GM03348 (cell line): ENCODE results near the gene C14orf39.

ENCODE experiments used
- DNase-seq: peaks from one replicate; pipeline ENCODE4 v3.0.0; 2012; ENCODE audit warnings: low spot score

C14orf39 gene

GRCh38 chr14:60485598-60486251 is at the start of gene C14orf39:
TSS of gene C14orf39 (minus strand) at chr14:60486063. CDS start at chr14:60485078, 985 bp downstream.
- DNase-seq, result peak; percentile 23

GRCh38 chr14:60532442-60532841 is 46.6 kb upstream of the C14orf39 start:
- no peak for DNase-seq

GRCh38 chr14:60515511-60516289 is 29.8 kb upstream of the C14orf39 start:
- DNase-seq, result peak; percentile 6

GRCh38 chr14:60514741-60515491 is 29.1 kb upstream of the C14orf39 start:
- DNase-seq, result peak; percentile 37

- no peak for DNase-seq
Measured at GRCh38 chr14:60514378-60514740, 28.5 kb upstream of the C14orf39 start.

GRCh38 chr14:60512973-60513571 is 27.2 kb upstream of the C14orf39 start:
- DNase-seq, result no peak

- DNase-seq, result no peak
Measured at GRCh38 chr14:60512126-60512525, 26.3 kb upstream of the C14orf39 start.

- no peak for DNase-seq
Measured at GRCh38 chr14:60510951-60511599, 25.2 kb upstream of the C14orf39 start.

GRCh38 chr14:60510254-60510950 is 24.5 kb upstream of the C14orf39 start:
- no peak for DNase-seq

GRCh38 chr14:60509438-60510253 is 23.8 kb upstream of the C14orf39 start:
- DNase-seq, result peak; percentile 10

- DNase-seq, result peak; percentile 45
Measured at GRCh38 chr14:60508707-60509437, 23.0 kb upstream of the C14orf39 start, which contains the start of gene SIX6. TSS of gene SIX6 (plus strand) at chr14:60509146. CDS start at chr14:60509399, 253 bp downstream.

GRCh38 chr14:60508363-60508706 is 22.5 kb upstream of the C14orf39 start:
- no peak for DNase-seq

GRCh38 chr14:60506985-60507829 is 21.3 kb upstream of the C14orf39 start:
- peak; percentile 5 for DNase-seq

- peak; percentile 4 for DNase-seq
Measured at GRCh38 chr14:60506462-60506984, 20.7 kb upstream of the C14orf39 start.

GRCh38 chr14:60506010-60506409 is 20.1 kb upstream of the C14orf39 start:
- no peak for DNase-seq

GRCh38 chr14:60505448-60505847 is 19.6 kb upstream of the C14orf39 start:
- DNase-seq, result no peak

- no peak for DNase-seq
Measured at GRCh38 chr14:60502541-60502940, 16.7 kb upstream of the C14orf39 start.

GRCh38 chr14:60495946-60496345 is 10.1 kb upstream of the C14orf39 start:
- DNase-seq, result no peak
